A549 (cell line): Measurements from ENCODE around the gene TRDN. TPM values are rescaled to one million over a fixed set of nuclear protein-coding genes. Genes with fewer than 3 reads are reported as not detected.

Source experiments
- ATAC-seq, 2 experiments: fragments of 200-7000 bp in 1 of 2; fragments of >200 bp in 1 of 2; cut with Nextera tagmentation in 1 of 2; cut with Tn5 transposase in 1 of 2; 3 replicates each; pipeline versions ENCODE4 v1.8.0 to v1.9.1; 2018 to 2020; ENCODE audit warnings: mild to moderate bottlenecking in 1 of 2, moderate library complexity in 1 of 2
- CTCF ChIA-PET: fragments of 300-600 bp; sonication (Branson Sonifier 250); formaldehyde crosslinking; extraction: SDS; loops from one replicate; lab custom pipeline; 2021; ENCODE audit warnings: antibody characterized with exemption, inconsistent platforms; lab: Yijun Ruan, JAX
- POLR2A ChIA-PET: fragments of 350-600 bp; formaldehyde crosslinking; extraction: SDS; loops from one replicate; lab custom pipeline; 2021; ENCODE audit warnings: antibody characterized with exemption, inconsistent platforms; lab: Yijun Ruan, JAX
- DNase-seq, 2 experiments: peaks; one replicate each; pipeline versions ENCODE4 v3.0.0 to v3.0.0-alpha.2; 2011 to 2016; ENCODE audit warnings: low read depth in 1 of 2, low spot score in 1 of 2
- FAIRE-seq: peaks from 2 replicates; lab custom pipeline; 2011; peaks lifted over from hg19 to GRCh38; lab: Jason Lieb, UNC
- H3K27ac ChIP-seq, 2 experiments: fragments of >200 bp; sonication (Bioruptor Twin); formaldehyde crosslinking; 3 replicates each; pipeline ENCODE4 v1.5.1; 2016 to 2017
- H3K4me1 ChIP-seq: fragments of >200 bp; sonication (Bioruptor Twin); formaldehyde crosslinking; 3 replicates; pipeline ENCODE4 v1.6.1; 2016
- H3K4me2 ChIP-seq: fragments of >200 bp; sonication (Bioruptor Twin); formaldehyde crosslinking; 3 replicates; pipeline ENCODE4 v1.6.1; 2016
- H3K4me3 ChIP-seq: fragments of >200 bp; sonication (Bioruptor Twin); formaldehyde crosslinking; 3 replicates; pipeline ENCODE4 v1.5.1; 2016
- H3K9me3 ChIP-seq: fragments of >200 bp; sonication (Bioruptor Twin); formaldehyde crosslinking; 3 replicates; pipeline ENCODE4 v1.6.1; 2016
- BCL3 ChIP-seq: fragments of >200 bp; sonication (Bioruptor Twin); formaldehyde crosslinking; IDR thresholded peaks from 3 replicates; pipeline ENCODE4 v1.6.1; 2016
- CTCF ChIP-seq: fragments of >200 bp; sonication (Bioruptor Twin); formaldehyde crosslinking; IDR thresholded peaks from 3 replicates; pipeline ENCODE4 v1.5.1; 2016
- E2F6 ChIP-seq: IDR thresholded peaks from 2 replicates; pipeline ENCODE4 v1.6.1; 2012; ENCODE audit warnings: low read depth, borderline replicate concordance
- EP300 ChIP-seq, 2 experiments: fragments of >200 bp; sonication (Bioruptor Twin); formaldehyde crosslinking; IDR thresholded peaks; 2 replicates in 1 of 2; 3 replicates in 1 of 2; pipeline ENCODE4 v1.6.1; 2016 to 2017
- FOXS1 ChIP-seq: fragments of 250-450 bp; sonication (Bioruptor Pico); IDR thresholded peaks from 2 replicates; pipeline ENCODE4 v1.5.0; 2020; ENCODE audit warnings: mild to moderate bottlenecking, moderate library complexity
- HEYL ChIP-seq: fragments of 250-450 bp; sonication (Bioruptor Pico); IDR thresholded peaks from 2 replicates; pipeline ENCODE4 v1.8.0; 2021; ENCODE audit warnings: mild to moderate bottlenecking, moderate library complexity
- HMGXB4 ChIP-seq: fragments of 250-450 bp; sonication (Bioruptor Pico); IDR thresholded peaks from 2 replicates; pipeline ENCODE4 v1.5.0; 2021; ENCODE audit warnings: mild to moderate bottlenecking, moderate library complexity, borderline replicate concordance
- HOXB5 ChIP-seq: fragments of 250-450 bp; sonication (Bioruptor Pico); IDR thresholded peaks from 2 replicates; pipeline ENCODE4 v1.5.0; 2020; ENCODE audit warnings: mild to moderate bottlenecking, moderate library complexity
- JUNB ChIP-seq: fragments of >200 bp; sonication (Bioruptor Twin); formaldehyde crosslinking; IDR thresholded peaks from 2 replicates; pipeline ENCODE4 v1.6.1; 2016
- KDM5A ChIP-seq: fragments of 200-600 bp; sonication (generic); IDR thresholded peaks from 2 replicates; pipeline ENCODE4 v1.6.1; 2016; ENCODE audit warnings: antibody characterized with exemption, mild to moderate bottlenecking
- MAFK ChIP-seq: fragments of 450-650 bp; IDR thresholded peaks from 2 replicates; pipeline ENCODE4 v1.6.1; 2014; ENCODE audit not compliant: partially characterized antibody
- MAZ ChIP-seq: fragments of 150-350 bp; IDR thresholded peaks from 2 replicates; pipeline ENCODE4 v1.6.1; 2014; ENCODE audit warnings: antibody characterized with exemption, low read depth, low read length, borderline replicate concordance
- NFE2L2 ChIP-seq: fragments of 150-350 bp; conservative IDR thresholded peaks from 2 replicates; pipeline ENCODE4 v1.6.1; 2014; ENCODE audit warnings: low read length
- NPAS2 ChIP-seq: fragments of 250-450 bp; sonication (Bioruptor Pico); IDR thresholded peaks from 2 replicates; pipeline ENCODE4 v1.8.0; 2022; ENCODE audit warnings: mild to moderate bottlenecking, moderate library complexity, borderline replicate concordance
- PBX3 ChIP-seq: IDR thresholded peaks from 2 replicates; pipeline ENCODE4 v1.6.1; 2012
- PHF8 ChIP-seq: fragments of 200-600 bp; sonication (generic); IDR thresholded peaks from 2 replicates; pipeline ENCODE4 v1.6.1; 2016; ENCODE audit warnings: low read depth, mild to moderate bottlenecking, antibody characterized with exemption, moderate library complexity, borderline replicate concordance
- POLR2A ChIP-seq: IDR thresholded peaks from 2 replicates; pipeline ENCODE4 v1.6.1; 2012; ENCODE audit warnings: mild to moderate bottlenecking, low read length
- RAD21 ChIP-seq, 2 experiments: fragments of >200 bp in 1 of 2; sonication (Bioruptor Twin) in 1 of 2; formaldehyde crosslinking in 1 of 2; IDR thresholded peaks in 1 of 2; conservative IDR thresholded peaks in 1 of 2; 2 replicates in 1 of 2; 3 replicates in 1 of 2; pipeline ENCODE4 v1.6.1; 2012 to 2018; ENCODE audit warnings: inconsistent platforms in 1 of 2
- RARB ChIP-seq: fragments of 250-450 bp; sonication (Bioruptor Pico); IDR thresholded peaks from 2 replicates; pipeline ENCODE4 v1.8.0; 2021; ENCODE audit warnings: mild to moderate bottlenecking, moderate library complexity
- RCOR1 ChIP-seq: fragments of 150-350 bp; IDR thresholded peaks from 2 replicates; pipeline ENCODE4 v1.6.1; 2014; ENCODE audit warnings: antibody characterized with exemption, low read length, low read depth
- REST ChIP-seq: fragments of 200-600 bp; sonication (generic); IDR thresholded peaks from 2 replicates; pipeline ENCODE4 v1.6.1; 2016; ENCODE audit warnings: antibody characterized with exemption, mild to moderate bottlenecking, moderate library complexity
- RNF2 ChIP-seq: fragments of 200-600 bp; sonication (generic); IDR thresholded peaks from 2 replicates; pipeline ENCODE4 v1.6.1; 2016; ENCODE audit warnings: low read depth, mild to moderate bottlenecking, antibody characterized with exemption, moderate library complexity, borderline replicate concordance
- ZNF302 ChIP-seq: fragments of 250-450 bp; sonication (Bioruptor Pico); IDR thresholded peaks from 2 replicates; pipeline ENCODE4 v1.9.0; 2021; ENCODE audit warnings: inconsistent platforms, mild to moderate bottlenecking, moderate library complexity
- WGBS: methylation state at CpG from one replicate; pipeline ENCODE4 v1.1.6; 2017; ENCODE audit errors: missing lambda C conversion rate; 5-methylcytosine and 5-hydroxymethylcytosine counted together
- polyA plus RNA-seq, 4 experiments: library from polyadenylated mRNA; depleted of rRNA in 3 of 4; stranded (reverse); fragments of >200 nt; fragmentation: RNase III in 1 of 4; extraction: RNeasy Plus Mini Kit Qiagen cat#74134 plus additional on column Dnase treatment in 1 of 4; gene quantifications; 2 replicates in 3 of 4; 3 replicates in 1 of 4; pipeline ENCODE4 v1.2.3, GENCODE V29; 2011 to 2017

The TRDN gene
- polyA plus RNA-seq, 2 of the 4 experiments (the other 2 are of a cell fraction), result not detected

GRCh38 chr6:123226398-123226797 lies 410.4 kb downstream of the TRDN start:
- WGBS, result 27% methylated on average over 3 of the region's 3 CpGs

GRCh38 chr6:123224077-123224476 lies 412.7 kb downstream of the TRDN start:
- POLR2A ChIA-PET, result no interaction called here
- H3K27ac ChIP-seq, result no peak overlapping the region
- H3K4me1 ChIP-seq, result no peaks in the 10 kb centered on the region
- H3K9me3 ChIP-seq, result no peaks in the 10 kb centered on the region
- TF ChIP-seq RARB (CRISPR knock-in tag) (no peak), HEYL (CRISPR knock-in tag) (no peak), POLR2A (no peak), HMGXB4 (no peak), RNF2 (no peak), EP300 (IDR thresholded peaks at IDR 0.05) (no peak), PBX3 (no peak), MAZ (no peak), REST (no peak), CTCF (no peak), RAD21 (conservative IDR thresholded peaks at IDR 0.05 in 1 of 2, IDR thresholded peaks at IDR 0.05 in 1 of 2) (no peak), FOXS1 (CRISPR knock-in tag) (no peak), NFE2L2 (no peak), PHF8 (no peak), HOXB5 (CRISPR knock-in tag) (no peak), E2F6 (no peak), BCL3 (no peak), MAFK (no peak), RCOR1 (no peak), NPAS2 (no peak)
- CTCF ChIA-PET, result interaction anchor here (0.6 to 1.1 kb wide), 2 partner anchors 355 to 745 kb away, joined by 3 read pairs; no protein-coding TSS in a partner anchor
- FAIRE-seq (no peak), ATAC-seq (no peak), DNase-seq (no peak)
- no peak overlapping the region for H3K4me3 ChIP-seq
- H3K4me2 ChIP-seq, result no peak overlapping the region

More at GRCh38 chr6:123226398-123226797, 410.4 kb downstream of the TRDN start:
- Histone ChIP-seq H3K27ac (no peak overlapping the region), H3K4me3 (no peak overlapping the region), H3K9me3 (no peaks in the 10 kb centered on the region)
- CTCF ChIA-PET, result no interaction called here
- TF ChIP-seq RAD21 (conservative IDR thresholded peaks at IDR 0.05 in 1 of 2, IDR thresholded peaks at IDR 0.05 in 1 of 2), result no peak
- TF ChIP-seq HMGXB4, result no peak
- TF ChIP-seq KDM5A, result no peak
- no peak for TF ChIP-seq JUNB
- TF ChIP-seq ZNF302, result no peak
- TF ChIP-seq, all 56 proteins: peak for 0
- DNase-seq (no peak), FAIRE-seq (no peak), ATAC-seq (no peak)
- Histone ChIP-seq H3K4me2 (no peak overlapping the region), H3K4me1 (no peaks in the 10 kb centered on the region)
- POLR2A ChIA-PET, result no interaction called here
